Fibroblast of upper back skin (primary cell): ENCODE results near the gene PDHX.
"Not testable (repeated sequence)": the region's sequence is repeated elsewhere in the genome, so short reads cannot be mapped to it uniquely, and the experiment has no call there.

Experiments
- DNase-seq: peaks from one replicate; pipeline ENCODE4 v3.0.0-alpha.2; 2013

Gene PDHX

DNA sequence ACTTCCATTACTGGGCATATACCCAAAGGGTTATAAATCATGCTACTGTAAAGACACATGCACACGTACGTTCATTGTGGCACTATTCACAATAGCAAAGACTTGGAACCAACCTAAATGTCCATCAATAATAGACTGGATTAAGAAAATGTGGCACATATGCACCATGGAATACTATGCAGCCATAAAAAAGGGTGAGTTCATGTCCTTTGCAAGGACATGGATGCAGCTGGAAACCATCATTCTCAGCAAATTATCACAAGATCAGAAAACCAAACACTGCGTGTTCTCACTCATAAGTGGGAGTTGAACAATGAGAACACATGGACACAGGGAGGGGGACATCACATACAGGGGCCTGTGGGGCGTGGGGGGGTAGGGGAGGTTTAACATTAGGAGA is 111.6 kb downstream of the PDHX start:
- DNase-seq = not testable (repeated sequence)

DNA sequence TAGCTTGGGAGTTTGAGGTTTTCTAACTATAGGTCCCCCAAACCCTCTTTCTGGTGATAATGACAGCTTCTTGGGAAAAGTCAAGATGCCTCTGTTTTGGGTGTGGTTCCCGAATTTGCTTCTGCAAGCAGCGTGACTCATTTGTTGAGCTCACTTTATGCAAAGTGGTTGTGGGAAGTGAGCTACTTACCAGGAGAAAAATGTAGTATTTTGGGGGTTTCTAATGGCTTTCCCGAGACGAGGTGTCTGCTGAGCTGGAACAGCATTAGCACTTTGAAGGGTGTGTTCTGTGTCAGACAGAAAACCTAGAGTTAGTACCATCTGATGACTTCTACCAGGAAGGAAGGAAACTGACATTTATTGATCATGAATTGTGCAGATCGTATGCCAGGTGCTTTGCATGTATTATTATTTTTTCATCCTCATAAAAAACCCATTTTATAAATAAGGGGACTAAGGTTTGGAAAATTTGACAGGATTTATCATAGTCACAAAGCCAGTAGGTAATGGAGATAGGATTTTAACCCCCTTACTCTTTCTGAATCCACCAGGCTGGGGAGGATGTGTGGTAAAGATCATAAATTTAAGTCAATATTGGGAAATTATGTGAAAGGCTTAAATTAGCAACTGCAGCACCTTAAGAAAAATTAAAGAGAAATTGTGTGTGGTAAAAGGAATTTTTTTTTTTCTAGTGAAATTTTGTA is 113.7 kb downstream of the PDHX start:
- peak; percentile 56 for DNase-seq

DNA sequence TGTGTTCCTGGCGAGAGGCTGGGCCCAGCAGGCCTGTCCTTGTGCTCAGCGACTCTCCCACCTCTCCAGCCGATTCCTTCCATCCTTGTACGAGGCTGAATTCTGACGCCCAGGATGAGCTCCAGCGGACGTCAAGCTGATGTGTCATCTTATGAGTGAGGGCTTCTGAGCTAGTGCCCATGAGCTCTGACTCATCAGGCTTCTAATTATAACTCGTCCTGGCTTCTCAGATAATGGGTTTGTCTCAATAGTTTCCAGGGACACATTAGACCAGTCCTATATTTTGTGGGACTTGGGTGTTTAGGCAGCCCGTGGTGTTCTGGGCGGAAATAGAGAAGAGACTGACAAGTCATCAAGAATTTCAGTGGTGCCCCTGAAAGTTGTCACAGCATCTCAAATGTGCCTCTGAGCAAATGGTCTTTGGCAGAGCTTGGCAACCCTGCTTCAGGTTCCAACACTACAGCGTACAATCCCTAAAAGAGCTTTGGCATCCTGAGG is 114.3 kb downstream of the PDHX start:
- DNase-seq = peak; percentile 95

DNA sequence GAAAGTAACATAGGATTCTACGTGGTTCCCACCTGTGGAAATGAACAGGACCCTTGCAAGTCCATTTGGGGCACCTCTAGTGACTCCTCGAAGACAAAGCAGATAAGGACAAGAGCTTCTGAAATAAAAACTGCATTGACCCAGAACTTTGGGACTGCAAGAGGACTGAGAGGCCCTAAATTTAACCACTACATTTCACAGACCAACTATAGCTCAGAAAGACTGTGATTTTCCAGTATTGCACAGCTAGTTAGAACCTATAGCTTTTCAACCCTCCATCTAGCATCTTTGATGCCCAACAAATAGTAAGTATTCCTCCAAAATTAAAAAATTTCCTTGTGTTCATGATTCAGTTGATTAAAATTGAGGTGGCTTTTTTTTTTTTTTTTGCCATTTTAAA is 114.9 kb downstream of the PDHX start:
- no peak for DNase-seq

DNA sequence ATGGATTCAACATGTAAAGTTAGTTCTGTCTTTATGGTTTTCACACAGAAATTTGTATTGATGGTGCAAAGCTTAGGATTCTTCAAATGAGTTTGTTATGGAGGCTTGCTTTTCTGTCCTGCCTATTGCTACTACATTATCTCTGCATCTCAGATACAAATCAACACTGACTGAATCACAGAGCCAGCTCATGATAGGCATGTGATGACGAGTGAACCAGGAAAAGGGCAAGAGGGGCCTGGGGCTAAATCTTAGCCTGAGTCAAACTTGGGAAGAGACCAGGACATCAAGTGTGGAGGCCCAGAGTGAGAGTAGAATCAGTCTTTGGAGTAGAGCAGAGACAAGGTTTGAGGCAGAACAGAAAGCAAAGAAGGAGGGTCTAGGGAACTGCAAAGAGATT is 115.4 kb downstream of the PDHX start:
- DNase-seq = peak; percentile 53

DNA sequence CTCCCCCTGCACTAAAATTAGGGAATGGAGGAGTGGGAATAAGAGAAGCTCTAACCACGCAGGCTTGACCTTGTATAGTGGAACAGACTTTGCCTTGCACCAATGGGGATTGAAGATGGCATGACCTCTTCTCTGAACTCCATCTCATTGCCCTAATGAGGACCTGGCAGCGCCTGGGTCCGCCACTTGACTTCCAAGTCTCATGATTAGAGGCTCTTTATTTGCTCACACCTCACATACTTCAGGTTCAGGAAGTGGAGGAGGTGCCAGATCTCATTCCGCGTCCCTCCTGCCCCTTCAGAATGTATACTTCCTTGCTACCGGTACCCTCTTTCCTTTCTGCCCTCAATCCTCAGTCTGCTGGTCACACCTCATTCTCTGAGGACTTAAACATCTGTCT is 116.6 kb downstream of the PDHX start:
- no peak for DNase-seq

DNA sequence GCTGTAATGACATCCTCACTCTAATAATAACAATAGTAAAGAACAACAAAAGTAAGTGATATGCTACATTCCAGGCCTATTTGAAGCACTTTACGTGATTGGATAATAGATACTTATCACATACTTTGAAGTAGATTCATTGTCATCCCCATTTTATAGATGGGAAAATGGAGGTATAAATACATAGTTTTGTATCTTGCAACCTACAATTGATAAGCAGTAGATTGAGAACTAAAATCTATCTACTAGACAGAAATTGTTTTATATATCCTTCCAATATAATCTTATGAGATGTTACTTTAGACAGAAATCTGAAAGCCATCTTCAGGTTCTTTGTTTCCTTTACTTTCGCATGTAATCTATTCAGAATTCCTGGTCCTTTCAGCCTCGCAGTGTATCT is 118.0 kb downstream of the PDHX start:
- DNase-seq = no peak

DNA sequence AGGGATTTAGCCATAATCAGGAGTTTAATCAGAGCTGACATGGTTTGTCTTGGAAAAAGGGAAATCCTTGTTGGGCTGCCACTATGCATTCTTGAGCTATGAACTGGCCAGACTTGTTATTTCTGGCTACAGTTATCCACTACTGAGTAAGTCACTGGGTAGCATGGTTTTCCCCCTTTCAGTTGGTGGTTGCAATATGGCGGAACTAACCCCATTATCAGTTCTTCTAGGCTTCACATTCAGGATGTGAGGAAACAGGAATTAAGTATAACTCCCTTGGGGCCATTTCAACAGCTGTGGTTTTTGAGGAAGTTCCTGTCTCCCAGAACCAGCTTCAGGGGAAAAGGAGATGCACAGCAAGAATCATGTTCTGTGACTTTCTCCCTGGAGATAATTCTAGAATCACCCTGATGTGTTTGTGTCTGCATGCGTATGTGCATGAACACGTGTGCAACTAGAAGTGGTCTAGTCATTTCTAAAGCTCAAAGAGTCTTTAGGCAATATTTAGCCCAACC is 119.5 kb downstream of the PDHX start:
- DNase-seq = peak; percentile 99

DNA sequence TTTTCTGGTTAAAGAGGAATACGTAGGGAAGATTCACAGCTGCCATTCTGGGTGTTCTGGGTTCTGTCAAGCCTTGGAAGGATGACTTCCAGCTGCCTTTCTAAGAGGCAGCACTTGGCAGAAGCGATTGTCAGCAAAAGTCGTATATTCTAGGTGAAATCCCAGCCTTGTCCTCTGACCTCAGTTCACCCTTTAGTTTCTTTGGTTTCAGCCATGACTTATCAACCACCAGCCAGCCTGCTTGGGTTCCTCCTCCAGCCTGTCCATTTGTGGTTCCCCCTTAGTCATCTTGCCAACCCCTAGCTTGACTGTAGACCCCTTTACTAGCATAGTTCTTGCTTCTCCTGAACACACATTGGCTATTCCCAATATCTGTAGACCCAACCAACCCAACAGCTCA is 120.2 kb downstream of the PDHX start:
- DNase-seq = no peak

DNA sequence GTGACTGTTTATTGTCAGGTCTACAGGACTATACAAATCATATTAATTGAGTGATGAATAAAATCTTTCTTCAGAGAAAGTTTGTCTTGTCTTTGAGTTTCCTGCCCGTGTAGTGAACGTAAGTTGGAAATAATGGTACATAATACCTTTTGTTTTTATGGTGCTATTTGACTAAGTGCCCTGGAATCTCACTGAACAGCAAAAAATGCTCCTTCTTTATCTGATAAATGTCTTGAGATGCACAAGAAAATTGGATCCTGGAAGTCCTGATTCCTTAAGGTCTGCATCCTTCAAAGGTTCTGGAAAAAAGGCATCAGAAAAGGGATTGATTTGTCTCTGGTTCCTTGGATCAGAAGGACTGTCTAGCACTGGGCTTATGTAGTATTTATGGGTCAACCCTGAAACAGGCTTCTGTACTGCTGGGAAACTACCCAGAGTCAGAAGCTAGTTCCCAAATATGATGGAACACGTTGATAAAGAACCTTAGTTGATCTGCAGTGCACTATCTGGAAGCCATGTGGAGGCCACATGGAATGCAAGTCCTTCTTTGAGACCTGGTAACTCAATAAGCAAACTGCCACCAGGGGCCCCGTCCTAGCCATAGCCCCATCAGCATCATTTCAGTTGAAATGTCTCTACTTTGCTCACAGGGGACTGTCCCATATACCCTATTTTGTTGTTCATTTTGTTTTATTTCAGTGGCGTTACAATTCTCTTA is 122.0 kb downstream of the PDHX start:
- DNase-seq = no peak

DNA sequence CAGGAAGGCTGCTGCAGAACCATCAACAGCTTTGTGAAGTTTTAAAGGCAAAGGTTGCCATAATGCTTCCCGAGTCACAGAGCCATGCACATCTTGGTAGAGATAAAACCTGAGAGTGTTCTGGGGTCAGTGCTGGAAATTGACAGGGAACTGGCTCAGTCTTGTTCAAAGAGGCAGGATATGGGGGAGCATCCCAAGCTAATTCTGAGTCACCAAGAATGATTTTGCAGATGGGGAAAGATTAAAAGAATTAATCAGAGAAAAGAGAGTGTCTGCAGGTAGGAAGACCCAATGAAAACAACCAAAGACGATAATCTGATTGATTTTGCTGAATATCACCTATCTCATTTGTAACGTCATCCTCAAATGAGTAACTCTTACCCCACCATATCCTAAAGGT is 122.7 kb downstream of the PDHX start:
- no peak for DNase-seq

DNA sequence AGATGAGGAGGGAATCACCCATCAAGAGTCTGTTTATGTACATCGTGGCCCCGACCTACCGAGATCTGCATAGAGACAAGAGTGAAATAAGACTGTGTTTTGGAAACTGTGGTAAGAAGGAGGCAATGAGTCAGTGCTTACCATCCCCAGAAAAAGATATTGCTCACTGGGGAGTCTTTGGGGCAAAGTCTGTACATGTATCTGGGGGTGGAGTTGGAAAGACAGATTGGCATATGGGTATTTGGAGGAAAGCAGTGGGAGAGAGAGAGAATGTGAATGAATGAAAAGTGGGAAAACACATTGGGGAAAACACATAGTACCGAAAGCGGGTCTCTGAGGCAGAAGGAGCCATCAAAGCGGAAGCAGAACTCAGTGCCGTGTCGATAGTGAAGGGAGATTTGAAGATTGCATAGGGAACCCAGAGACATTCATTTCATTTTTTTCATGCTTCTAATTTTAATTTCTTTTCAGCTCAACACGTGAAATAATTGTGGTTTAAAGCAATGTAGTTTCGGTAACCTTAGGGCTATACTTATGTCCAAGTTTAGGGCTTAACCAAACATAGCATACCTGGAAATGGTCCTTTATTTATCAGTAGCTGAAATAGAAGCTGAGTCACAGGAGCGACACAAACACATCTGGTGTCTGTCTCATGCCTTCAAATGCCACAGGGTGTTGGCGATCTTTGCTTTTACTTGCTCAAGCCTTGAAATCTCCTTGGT is 124.0 kb downstream of the PDHX start:
- DNase-seq = peak; percentile 72

DNA sequence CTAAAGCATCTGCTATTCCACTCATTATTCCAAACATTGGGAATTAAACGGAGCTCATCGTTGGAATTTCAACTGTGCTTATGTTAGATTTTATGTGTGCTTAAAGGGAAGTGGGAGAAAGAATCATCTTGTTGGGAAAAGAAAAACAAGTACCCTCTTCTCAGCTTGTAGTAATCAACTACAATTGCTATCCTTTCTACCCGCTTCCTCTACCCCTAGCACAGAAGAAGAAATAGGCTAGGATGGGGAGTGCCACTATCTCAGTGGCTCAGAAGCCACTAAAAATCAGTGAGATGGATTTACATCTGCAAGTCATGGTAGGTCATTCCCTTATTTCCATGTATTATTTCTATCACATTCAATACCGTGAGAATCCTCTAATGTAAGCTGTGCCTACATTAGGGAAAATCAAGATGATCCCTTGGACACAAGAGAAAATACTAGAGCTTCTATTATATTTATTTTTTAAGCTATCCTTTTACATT is 124.7 kb downstream of the PDHX start:
- no peak for DNase-seq

DNA sequence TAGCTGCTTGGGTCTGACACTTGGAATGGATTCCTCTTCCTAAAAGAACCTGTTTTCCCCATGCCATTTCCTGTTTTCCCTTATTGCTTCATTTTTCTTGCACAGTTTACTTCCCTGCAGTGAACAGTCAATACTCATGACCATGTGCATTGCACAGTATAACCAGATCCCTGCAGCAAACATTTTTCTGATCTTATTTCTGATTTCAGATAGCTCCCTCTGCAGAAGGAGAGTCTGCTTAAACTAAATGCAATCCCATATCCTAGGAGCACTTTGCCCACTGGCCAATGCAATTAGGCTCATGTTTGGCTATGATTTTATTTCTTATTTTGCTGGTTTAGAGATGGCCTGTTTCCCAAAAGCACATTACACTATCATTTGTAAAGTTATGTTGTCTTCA is 125.8 kb downstream of the PDHX start:
- no peak for DNase-seq

DNA sequence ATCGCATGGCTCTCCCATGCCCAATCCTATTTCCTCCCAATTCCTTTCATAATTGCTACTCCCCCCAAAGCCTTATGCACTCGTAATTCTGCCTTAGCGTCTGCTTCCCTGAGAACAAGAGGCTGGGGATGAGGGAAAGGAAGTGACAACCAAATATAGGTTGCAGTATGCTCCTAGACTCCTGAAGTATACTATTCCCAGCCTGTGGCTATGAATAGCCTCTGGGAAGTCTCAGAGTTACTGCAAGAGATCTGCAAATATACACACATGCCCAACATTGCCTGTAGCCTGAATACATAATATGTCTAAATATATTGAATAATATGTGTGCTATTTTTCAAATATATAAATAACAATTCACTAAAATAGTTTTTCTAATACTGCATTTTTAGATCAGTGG is 126.5 kb downstream of the PDHX start:
- DNase-seq = no peak

DNA sequence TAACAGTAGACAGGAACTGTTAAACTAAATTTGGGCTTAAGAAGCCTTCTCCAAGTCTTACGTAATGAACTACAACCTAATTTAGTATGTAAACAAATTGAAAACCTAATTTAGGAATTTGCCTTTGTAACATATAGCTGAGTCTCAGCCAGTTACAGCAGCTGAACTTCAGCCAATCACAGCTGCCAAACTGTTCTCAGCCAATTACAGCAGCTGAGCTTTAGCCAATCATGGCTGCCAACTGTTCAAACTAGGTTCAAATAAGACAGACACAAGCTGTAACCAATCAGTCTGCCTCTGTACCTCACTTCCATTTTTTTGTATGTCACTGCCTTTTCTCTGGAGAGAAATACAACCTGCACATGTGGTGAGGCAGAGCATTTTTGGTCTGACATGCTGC is 127.5 kb downstream of the PDHX start:
- DNase-seq = no peak

DNA sequence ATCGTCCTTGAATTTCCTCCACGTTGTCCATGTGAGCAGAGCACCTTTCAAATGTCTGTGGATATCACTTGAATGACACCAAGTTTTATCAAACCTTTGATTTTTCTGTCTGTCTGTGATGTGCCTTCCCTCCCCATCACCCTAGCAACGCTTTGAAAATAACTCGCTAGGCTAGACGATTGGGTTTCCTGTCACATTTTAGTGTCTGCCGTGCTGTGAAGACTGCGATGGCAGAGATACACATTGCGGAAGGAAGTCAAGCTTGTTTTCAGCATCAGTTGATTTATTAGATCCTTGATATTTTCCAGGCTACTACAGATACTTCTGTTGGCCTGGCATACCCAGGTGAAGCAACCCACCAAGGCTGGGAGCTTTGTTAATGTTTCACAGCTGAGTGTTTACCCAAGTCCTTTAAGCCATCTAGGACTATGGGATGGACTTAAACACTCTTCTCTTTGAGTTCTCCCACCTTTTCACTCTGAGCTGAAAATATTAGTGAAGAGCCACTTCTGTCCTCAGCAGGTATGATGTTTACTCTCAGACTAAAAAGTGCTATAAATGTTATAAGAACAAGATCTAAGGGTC is 128.9 kb downstream of the PDHX start:
- no peak for DNase-seq
